T-cell (primary cell): ENCODE measurements around the gene ANKRD26. TPM values are rescaled to one million over a fixed set of nuclear protein-coding genes. Genes with fewer than 3 reads are reported as not detected.

Source experiments
- ATAC-seq, 4 experiments: fragments of 200-7000 bp in 3 of 4; fragments of 150-1000 bp in 1 of 4; cut with Tn5 transposase; replicated peaks in 1 of 4; 1 replicate in 3 of 4; 2 replicates in 1 of 4; pipeline ENCODE4 v1.10.0; 2021; ENCODE audit warnings: moderate library complexity in 3 of 4, mild to moderate bottlenecking in 2 of 4, moderate number of reproducible peaks in 1 of 4
- CTCF ChIA-PET, 2 donors: fragments of 300-600 bp; sonication (Branson Sonifier 250); formaldehyde crosslinking; loops; one replicate each; lab custom pipeline; 2022; ENCODE audit warnings: antibody characterized with exemption in 2 of 2; lab: Charles Lee
- POLR2A ChIA-PET, 2 donors: fragments of 300-600 bp; sonication (Branson Sonifier 250); formaldehyde crosslinking; loops; one replicate each; lab custom pipeline; 2022; ENCODE audit warnings: antibody characterized with exemption in 2 of 2; lab: Charles Lee
- DNase-seq, 35 experiments: peaks; one replicate each; pipeline versions ENCODE4 v3.0.0 to v3.0.0-alpha.2; 2013 to 2023
- H3K27ac ChIP-seq: one replicate; pipeline ENCODE4 v1.5.1; 2013; ENCODE audit warnings: low read length
- H3K27me3 ChIP-seq, 2 experiments: replicated peaks in 1 of 2; 1 replicate in 1 of 2; 2 replicates in 1 of 2; pipeline versions ENCODE4 v1.6.1 to v1.7.0; 2013; ENCODE audit warnings: low read length in 1 of 2, mixed read lengths in 1 of 2; ENCODE audit not compliant: control insufficient read depth in 2 of 2, insufficient read depth in 2 of 2; ENCODE audit errors: extremely low read depth in 1 of 2
- H3K36me3 ChIP-seq, 2 donors: 1 replicate in 1 of 2; 2 replicates in 1 of 2; pipeline versions ENCODE4 v1.6.1 to v1.7.0; 2013; ENCODE audit warnings: low read length in 1 of 2; ENCODE audit not compliant: control insufficient read depth in 2 of 2, insufficient read depth in 1 of 2; ENCODE audit errors: extremely low read depth in 1 of 2
- H3K4me1 ChIP-seq, 2 experiments: 1 replicate in 1 of 2; 2 replicates in 1 of 2; pipeline versions ENCODE4 v1.6.1 to v1.7.0; 2013; ENCODE audit warnings: low read length in 2 of 2, mixed read lengths in 1 of 2; ENCODE audit not compliant: insufficient read depth in 2 of 2, control insufficient read depth in 1 of 2; ENCODE audit errors: extremely low read depth in 1 of 2
- H3K4me3 ChIP-seq, 2 donors: 1 replicate in 1 of 2; 2 replicates in 1 of 2; pipeline versions ENCODE4 v1.5.1 to v1.7.0; 2013; ENCODE audit warnings: mild to moderate bottlenecking in 2 of 2, low read length in 1 of 2, moderate library complexity in 1 of 2; ENCODE audit not compliant: control insufficient read depth in 1 of 2; ENCODE audit errors: extremely low read depth in 1 of 2
- H3K9me3 ChIP-seq: 2 replicates; pipeline ENCODE4 v1.7.0; 2013
- H3K27ac Mint-ChIP-seq, 2 donors: one replicate each; pipeline ENCODE4 v1.8.0; 2020 to 2021; ENCODE audit warnings: mild to moderate bottlenecking in 2 of 2, mixed read lengths in 2 of 2
- H3K27me3 Mint-ChIP-seq, 2 donors: one replicate each; pipeline ENCODE4 v1.8.0; 2021 to 2022; ENCODE audit warnings: mixed read lengths in 2 of 2
- H3K36me3 Mint-ChIP-seq: one replicate; pipeline ENCODE4 v1.8.0; 2021; ENCODE audit warnings: mixed read lengths
- H3K4me1 Mint-ChIP-seq, 3 donors: one replicate each; pipeline ENCODE4 v1.8.0; 2020 to 2022; ENCODE audit warnings: mixed read lengths in 3 of 3, mild to moderate bottlenecking in 1 of 3
- H3K4me3 Mint-ChIP-seq, 3 donors: one replicate each; pipeline ENCODE4 v1.8.0; 2020 to 2022; ENCODE audit warnings: mild to moderate bottlenecking in 3 of 3, mixed read lengths in 3 of 3, moderate library complexity in 3 of 3
- H3K9me3 Mint-ChIP-seq, 3 donors: one replicate each; pipeline ENCODE4 v1.8.0; 2020 to 2022; ENCODE audit warnings: mixed read lengths in 3 of 3
- WGBS: methylation state at CpG from one replicate; pipeline ENCODE4 v1.1.5; 2013; ENCODE audit warnings: missing lambda C conversion rate; ENCODE audit not compliant: insufficient coverage; 5-methylcytosine and 5-hydroxymethylcytosine counted together
- total RNA-seq, 35 experiments: library from RNA in 6 of 35; stranded (reverse) in 6 of 35; fragments of 120-200 nt in 1 of 35; gene quantifications; one replicate each; pipeline versions ENCODE4 v1.2.1 to v1.2.4 and lab custom pipeline; 2013 to 2026

Gene ANKRD26
- total RNA-seq, 5 donors from 2014 or later (not counting 1 experiment from before 2014, with no cell fraction given) = 8.9 to 13.0 (median 9.3) TPM

DNA sequence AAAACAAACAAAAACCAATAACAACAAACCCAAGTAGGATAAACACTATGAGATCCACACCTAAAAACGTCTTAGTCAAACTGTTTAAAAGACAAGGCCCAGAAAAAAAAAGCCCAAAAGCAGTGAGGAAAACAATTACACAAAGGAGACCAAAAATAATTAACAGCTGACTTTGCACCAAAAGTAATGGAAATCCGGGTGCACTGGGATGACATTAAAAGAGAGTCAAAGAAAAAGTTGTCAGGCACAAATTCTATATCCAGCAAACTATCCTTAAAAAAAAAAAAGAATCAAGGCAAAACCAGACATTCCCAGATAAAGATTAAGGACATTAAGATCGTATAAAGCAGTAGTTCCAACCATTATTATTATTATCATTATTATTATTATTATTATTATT lies 7.9 kb upstream of the ANKRD26 start:
- H3K27ac ChIP-seq = no peak overlapping the region
- H3K4me1 ChIP-seq = peaks cover 4 to 8% of the 10 kb centered on the region in 2 experiments
- no peaks in the 10 kb centered on the region for H3K27me3 ChIP-seq
- Mint-ChIP-seq H3K4me3 (no peak overlapping the region), H3K9me3 (peaks cover 2 to 7% (median 6%) of the 10 kb centered on the region in 3 donors), H3K36me3 (peaks cover 23% of the 10 kb centered on the region), H3K27me3 (no peaks in the 10 kb centered on the region), H3K27ac (no peak overlapping the region), H3K4me1 (peaks cover 10 to 13% (median 13%) of the 10 kb centered on the region in 3 donors)
- H3K4me3 ChIP-seq = no peak overlapping the region
- CTCF ChIA-PET = interaction anchor here in 1 of 2 donors (1.2 kb wide), 1 partner anchor 116 kb away, joined by 3 read pairs; no protein-coding TSS in a partner anchor
- no peak for DNase-seq
- no peak for ATAC-seq
- peaks cover 0 to 30% of the 10 kb centered on the region in 2 donors for H3K36me3 ChIP-seq
- WGBS = 100% methylated on average over 1 of the region's 3 CpGs
- H3K9me3 ChIP-seq = no peaks in the 10 kb centered on the region
- POLR2A ChIA-PET = interaction anchor here (0.6 kb wide), 2 partner anchors 18 to 36 kb away, joined by 3 to 6 read pairs; no protein-coding TSS in a partner anchor

DNA sequence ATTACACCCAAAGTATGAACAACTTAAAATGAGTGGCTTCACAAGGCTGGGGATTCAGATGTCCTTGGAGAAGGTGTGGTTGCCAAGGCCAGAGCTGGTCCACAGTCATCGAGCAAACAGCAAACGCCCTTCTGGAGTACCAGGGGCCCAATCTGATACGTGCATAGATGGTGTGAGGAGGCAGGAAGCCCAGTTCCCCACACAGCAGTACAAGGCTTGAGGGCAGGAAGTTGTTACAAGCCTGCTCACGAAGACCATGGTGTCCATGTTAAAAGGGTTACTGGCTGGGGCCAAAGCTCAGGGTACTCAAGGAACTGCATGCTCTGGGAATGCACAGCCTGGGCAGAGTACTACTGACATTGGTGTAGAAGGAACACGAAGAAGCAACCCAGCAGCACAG lies 4.6 kb upstream of the ANKRD26 start:
- ChIA-PET POLR2A (interaction anchor here in 1 of 2 donors (0.6 kb wide), 1 partner anchor 81 kb away, joined by 3 read pairs; no protein-coding TSS in a partner anchor), CTCF (no interaction called here)
- DNase-seq (peak in 11 of 35 experiments; percentile 2 to 29 (median 6)), ATAC-seq (peak in 2 of 4 experiments; percentile 36 to 41)
- peaks cover 2 to 7% (median 6%) of the 10 kb centered on the region in 3 donors for H3K9me3 Mint-ChIP-seq
- H3K36me3 Mint-ChIP-seq = peaks cover 7% of the 10 kb centered on the region
- peaks cover 0 to 3% of the 10 kb centered on the region in 2 donors for H3K36me3 ChIP-seq
- H3K4me3 ChIP-seq = no peak overlapping the region
- H3K4me1 ChIP-seq = peaks cover 18 to 25% of the 10 kb centered on the region in 2 experiments
- no peak overlapping the region for H3K4me3 Mint-ChIP-seq
- peak overlapping the region; percentile 42 for H3K27ac ChIP-seq
- 17% methylated on average over 3 of the region's 5 CpGs for WGBS
- no peaks in the 10 kb centered on the region for H3K9me3 ChIP-seq
- H3K27me3 ChIP-seq = no peaks in the 10 kb centered on the region
- H3K27me3 Mint-ChIP-seq = no peaks in the 10 kb centered on the region
- H3K4me1 Mint-ChIP-seq = peaks cover 36 to 43% (median 40%) of the 10 kb centered on the region in 3 donors
- H3K27ac Mint-ChIP-seq = peak overlapping the region; percentile 74 to 85

GRCh38 chr10:27100813-27101347 lies 586 bp upstream of the ANKRD26 start:
- Mint-ChIP-seq H3K36me3 (peaks cover 3% of the 10 kb centered on the region), H3K27me3 (no peaks in the 10 kb centered on the region), H3K27ac (peak overlapping the region; percentile 92 to 93), H3K4me1 (peaks cover 54 to 67% (median 54%) of the 10 kb centered on the region in 3 donors), H3K4me3 (peak overlapping the region; percentile 86 to 92 (median 91)), H3K9me3 (no peaks in the 10 kb centered on the region)
- Histone ChIP-seq H3K27me3 (no peaks in the 10 kb centered on the region), H3K4me3 (peak overlapping the region; percentile 66 to 68), H3K4me1 (peaks cover 18 to 36% of the 10 kb centered on the region in 2 experiments), H3K27ac (peak overlapping the region; percentile 85), H3K9me3 (no peaks in the 10 kb centered on the region), H3K36me3 (no peaks in the 10 kb centered on the region)
- WGBS = 15% methylated on average over 9 of the region's 14 CpGs
- ATAC-seq (peak; percentile 24 to 45 (median 30)), DNase-seq (peak in 33 of 35 experiments; percentile 5 to 59 (median 21))
- CTCF ChIA-PET = interaction anchor here (0.7 to 1.4 kb wide), 5 partner anchors 53 to 366 kb away, joined by 3 to 4 read pairs (median 3); partner anchors contain the start of gene YME1L1 (in 1 of the 2)
- POLR2A ChIA-PET = interaction anchor here in 1 of 2 donors (1.7 kb wide), 1 partner anchor 53 kb away, joined by 8 read pairs; the partner anchor contains the start of gene YME1L1

DNA sequence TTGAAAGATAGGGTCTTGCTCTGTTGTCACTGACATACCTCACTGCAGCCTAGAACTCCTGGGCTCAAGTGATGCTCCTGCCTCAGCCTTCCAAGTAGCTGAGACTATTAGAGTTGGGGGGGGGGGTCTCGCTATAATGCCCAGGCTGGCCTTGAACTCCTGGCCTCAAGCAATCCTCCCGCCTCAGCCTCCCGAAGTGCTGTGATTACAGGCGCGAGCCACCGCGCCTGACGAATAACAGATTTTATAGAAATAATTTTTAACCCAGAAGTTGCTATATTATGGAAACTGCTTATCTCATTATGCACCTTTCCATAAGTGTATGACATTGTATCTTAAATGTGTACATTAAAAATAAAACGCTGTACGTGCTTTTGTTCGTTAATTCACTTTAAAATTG lies 846 bp downstream of the ANKRD26 start:
- Mint-ChIP-seq H3K4me1 (peaks cover 46 to 58% (median 47%) of the 10 kb centered on the region in 3 donors), H3K27me3 (no peaks in the 10 kb centered on the region), H3K27ac (peak overlapping the region in 1 of 2 donors; percentile 92), H3K9me3 (no peaks in the 10 kb centered on the region), H3K4me3 (peak overlapping the region; percentile 86 to 92 (median 91)), H3K36me3 (peaks cover 4% of the 10 kb centered on the region)
- WGBS = 0% methylated on average over 1 of the region's 11 CpGs
- DNase-seq = no peak
- peak overlapping the region; percentile 66 to 68 for H3K4me3 ChIP-seq
- ATAC-seq = no peak
- no peaks in the 10 kb centered on the region for H3K9me3 ChIP-seq
- CTCF ChIA-PET = interaction anchor here in 1 of 2 donors (0.6 kb wide), 1 partner anchor 19 kb away, joined by 3 read pairs; no protein-coding TSS in a partner anchor
- peak overlapping the region; percentile 85 for H3K27ac ChIP-seq
- H3K27me3 ChIP-seq = no peaks in the 10 kb centered on the region
- no peaks in the 10 kb centered on the region for H3K36me3 ChIP-seq
- POLR2A ChIA-PET = interaction anchor here in 1 of 2 donors (0.8 kb wide), 1 partner anchor 222 kb away, joined by 3 read pairs; no protein-coding TSS in a partner anchor
- H3K4me1 ChIP-seq = peaks cover 14 to 28% of the 10 kb centered on the region in 2 experiments

GRCh38 chr10:27088119-27089044 lies 11.9 kb downstream of the ANKRD26 start:
- peaks cover 39% of the 10 kb centered on the region for H3K36me3 Mint-ChIP-seq
- H3K4me1 Mint-ChIP-seq = no peaks in the 10 kb centered on the region
- no peak overlapping the region for H3K4me3 Mint-ChIP-seq
- H3K27me3 Mint-ChIP-seq = no peaks in the 10 kb centered on the region
- no peak for DNase-seq
- Histone ChIP-seq H3K36me3 (peaks cover 0 to 5% of the 10 kb centered on the region in 2 donors), H3K4me3 (no peak overlapping the region), H3K27ac (no peak overlapping the region), H3K27me3 (no peaks in the 10 kb centered on the region), H3K9me3 (no peaks in the 10 kb centered on the region), H3K4me1 (no peaks in the 10 kb centered on the region)
- CTCF ChIA-PET = interaction anchor here (0.6 to 0.7 kb wide), 2 partner anchors 17 to 346 kb away, joined by 3 to 9 read pairs; no protein-coding TSS in a partner anchor
- no peak for ATAC-seq
- no peaks in the 10 kb centered on the region for H3K9me3 Mint-ChIP-seq
- no CpG with 5 or more reads among the region's 5 CpGs for WGBS
- POLR2A ChIA-PET = no interaction called here
- H3K27ac Mint-ChIP-seq = no peak overlapping the region
